ENCODE data around the gene RFNG.

Gene RFNG

GRCh38 chr17:82097919-82098168, 46.2 kb upstream of the RFNG start:
- no peak for TF ChIP-seq CTCF (IDR thresholded peaks at IDR 0.05; ENCODE audit: extremely low read depth, insufficient read depth, missing control alignments)
- in situ Hi-C loops (cut with MboI; ENCODE audit: low pct_unique_long_range_greater_than_20kb, low sequenced_read_pairs, unreplicated experiment): no loop called here
- no peak for DNase-seq (ENCODE audit: low spot score)

- in situ Hi-C loops (cut with MboI; ENCODE audit: low pct_unique_long_range_greater_than_20kb, low sequenced_read_pairs, unreplicated experiment): no loop called here
- no peak for TF ChIP-seq CTCF (IDR thresholded peaks at IDR 0.05; ENCODE audit: extremely low read depth, insufficient read depth, missing control alignments)
- DNase-seq (ENCODE audit: low spot score): peak; percentile 79
Observed at GRCh38 chr17:82097184-82097918, 45.7 kb upstream of the RFNG start.

GRCh38 chr17:82096709-82097183, 45.1 kb upstream of the RFNG start:
- in situ Hi-C loops (cut with MboI; ENCODE audit: low pct_unique_long_range_greater_than_20kb, low sequenced_read_pairs, unreplicated experiment): no loop called here
- DNase-seq (ENCODE audit: low spot score): no peak
- no peak for TF ChIP-seq CTCF (IDR thresholded peaks at IDR 0.05; ENCODE audit: extremely low read depth, insufficient read depth, missing control alignments)

- no peak for DNase-seq (ENCODE audit: low spot score)
- no peak for TF ChIP-seq CTCF (IDR thresholded peaks at IDR 0.05; ENCODE audit: extremely low read depth, insufficient read depth, missing control alignments)
- in situ Hi-C loops (cut with MboI; ENCODE audit: low pct_unique_long_range_greater_than_20kb, low sequenced_read_pairs, unreplicated experiment): no loop called here
Observed at GRCh38 chr17:82095777-82096708, 44.4 kb upstream of the RFNG start.

- in situ Hi-C loops (cut with MboI; ENCODE audit: low pct_unique_long_range_greater_than_20kb, low sequenced_read_pairs, unreplicated experiment): no loop called here
- DNase-seq (ENCODE audit: low spot score): no peak
- no peak for TF ChIP-seq CTCF (IDR thresholded peaks at IDR 0.05; ENCODE audit: extremely low read depth, insufficient read depth, missing control alignments)
Observed at GRCh38 chr17:82094931-82095776, 43.5 kb upstream of the RFNG start.
